ENCODE results near the gene ARFIP1.
A peak's percentile ranks its signal among the peaks of the same experiment; 100 is the strongest.

The ARFIP1 gene

DNA sequence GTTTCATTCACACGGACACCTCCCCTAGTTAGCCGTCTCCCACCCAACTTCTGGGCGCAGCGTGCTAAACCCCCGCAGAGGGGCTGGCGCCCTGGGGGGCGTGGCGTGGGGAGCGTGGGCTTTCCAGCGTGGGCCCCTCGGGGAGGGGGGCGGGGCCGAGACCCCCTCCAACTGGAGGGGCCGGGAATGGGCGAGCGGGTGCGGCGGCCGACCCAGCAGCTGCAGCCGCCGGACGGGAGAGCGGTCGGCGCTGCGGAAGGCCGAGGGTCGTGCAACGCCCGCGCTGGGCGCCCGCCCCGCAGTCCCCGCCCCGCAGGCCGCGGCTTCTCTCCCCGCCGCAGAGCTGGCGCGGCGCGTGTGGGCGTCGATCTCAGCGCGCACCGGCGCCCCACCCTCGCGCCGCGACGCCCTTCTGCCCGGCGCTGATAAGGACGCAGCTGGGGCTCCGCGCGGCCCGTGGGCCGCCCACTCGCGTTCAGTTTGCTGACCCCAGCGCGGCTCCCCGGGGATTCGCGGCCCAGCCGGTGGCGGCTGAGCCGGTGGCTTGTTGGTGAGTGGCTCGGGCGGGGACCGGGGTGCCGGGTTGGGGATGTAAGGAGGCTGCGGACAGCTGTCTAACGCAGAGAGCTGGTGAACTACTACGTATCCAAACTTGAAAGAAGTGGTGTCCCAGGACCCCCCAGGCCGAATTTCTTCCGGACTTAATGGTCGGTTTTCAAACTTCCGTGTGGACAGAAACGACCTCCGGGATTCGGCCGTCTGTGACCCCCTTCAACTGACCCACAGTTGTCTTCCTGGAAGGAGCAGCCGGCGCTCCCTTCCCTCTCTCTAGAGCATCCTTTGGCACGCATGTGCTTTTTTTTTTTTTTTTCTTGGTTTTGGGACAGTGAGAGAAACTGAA is 157.8 kb downstream of the ARFIP1 start:
- Histone ChIP-seq H3K4me1 (ENCODE audit: low read depth, poor library complexity, severe bottlenecking) (no peaks in the 10 kb centered on the region), H3K9ac (no peak overlapping the region), H4K20me1 (ENCODE audit: insufficient read depth) (no peaks in the 10 kb centered on the region), H2AFZ (ENCODE audit: low read depth) (peak overlapping the region; percentile 86), H3K79me2 (ENCODE audit: insufficient read depth, low read depth) (no peaks in the 10 kb centered on the region), H3K27me3 (ENCODE audit: insufficient read depth, low read depth) (peaks cover 23% of the 10 kb centered on the region), H3K36me3 (ENCODE audit: insufficient read depth) (no peaks in the 10 kb centered on the region), H3K27ac (no peak overlapping the region), H3K4me3 (IDR thresholded peaks at IDR 0.05; ENCODE audit: insufficient read depth, low read depth, low read length) (no peak overlapping the region), H3K4me2 (peak overlapping the region; percentile 76)
- TF ChIP-seq, protein P1, sequence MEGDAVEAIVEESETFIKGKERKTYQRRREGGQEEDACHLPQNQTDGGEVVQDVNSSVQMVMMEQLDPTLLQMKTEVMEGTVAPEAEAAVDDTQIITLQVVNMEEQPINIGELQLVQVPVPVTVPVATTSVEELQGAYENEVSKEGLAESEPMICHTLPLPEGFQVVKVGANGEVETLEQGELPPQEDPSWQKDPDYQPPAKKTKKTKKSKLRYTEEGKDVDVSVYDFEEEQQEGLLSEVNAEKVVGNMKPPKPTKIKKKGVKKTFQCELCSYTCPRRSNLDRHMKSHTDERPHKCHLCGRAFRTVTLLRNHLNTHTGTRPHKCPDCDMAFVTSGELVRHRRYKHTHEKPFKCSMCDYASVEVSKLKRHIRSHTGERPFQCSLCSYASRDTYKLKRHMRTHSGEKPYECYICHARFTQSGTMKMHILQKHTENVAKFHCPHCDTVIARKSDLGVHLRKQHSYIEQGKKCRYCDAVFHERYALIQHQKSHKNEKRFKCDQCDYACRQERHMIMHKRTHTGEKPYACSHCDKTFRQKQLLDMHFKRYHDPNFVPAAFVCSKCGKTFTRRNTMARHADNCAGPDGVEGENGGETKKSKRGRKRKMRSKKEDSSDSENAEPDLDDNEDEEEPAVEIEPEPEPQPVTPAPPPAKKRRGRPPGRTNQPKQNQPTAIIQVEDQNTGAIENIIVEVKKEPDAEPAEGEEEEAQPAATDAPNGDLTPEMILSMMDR (conservative IDR thresholded peaks at IDR 0.05; ENCODE audit: low read depth, low read length) = no peak

DNA sequence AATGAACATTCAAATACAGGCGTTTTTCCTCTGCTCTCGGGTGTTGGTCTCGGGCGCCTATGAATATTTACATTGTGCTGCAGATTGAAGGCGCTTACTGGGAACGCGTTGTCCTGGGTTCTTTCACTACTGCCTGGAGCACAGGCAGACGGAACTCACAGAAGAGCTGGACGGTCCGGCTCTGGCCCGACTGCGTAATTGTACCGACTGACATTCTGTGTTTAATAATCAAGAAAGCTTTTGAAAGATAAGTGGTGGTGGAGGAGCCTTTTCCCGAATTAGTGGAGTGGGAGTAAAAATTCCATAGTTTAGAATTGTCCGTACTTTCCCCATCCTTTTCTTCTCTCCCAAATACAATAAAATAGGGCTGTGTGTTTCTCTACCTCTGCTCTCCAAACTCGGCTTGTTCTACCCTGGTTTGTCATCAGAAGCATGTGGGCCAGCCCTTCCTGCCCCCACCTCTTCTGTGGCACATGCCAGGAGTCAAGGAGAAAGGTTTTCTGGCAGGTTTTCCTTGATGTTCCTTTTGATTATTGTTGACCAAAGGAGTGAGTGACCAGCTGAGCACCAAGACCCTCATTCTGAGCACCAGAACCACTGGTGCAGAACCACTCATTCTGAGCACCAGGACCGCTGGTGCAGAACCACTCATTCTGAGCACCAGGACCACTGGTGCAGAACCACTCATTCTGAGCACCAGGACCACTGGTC is 158.6 kb downstream of the ARFIP1 start:
- TF ChIP-seq, protein P1 (conservative IDR thresholded peaks at IDR 0.05; ENCODE audit: low read depth, low read length) = no peak
- Histone ChIP-seq H3K4me3 (IDR thresholded peaks at IDR 0.05; ENCODE audit: insufficient read depth, low read depth, low read length) (no peak overlapping the region), H2AFZ (ENCODE audit: low read depth) (peak overlapping the region; percentile 86; the same call in 1 of the 2 replicates), H3K79me2 (ENCODE audit: insufficient read depth, low read depth) (no peaks in the 10 kb centered on the region), H3K9ac (no peak overlapping the region), H4K20me1 (ENCODE audit: insufficient read depth) (no peaks in the 10 kb centered on the region), H3K27ac (no peak overlapping the region), H3K36me3 (ENCODE audit: insufficient read depth) (no peaks in the 10 kb centered on the region), H3K27me3 (ENCODE audit: insufficient read depth, low read depth) (peaks cover 23% of the 10 kb centered on the region), H3K4me2 (peak overlapping the region; percentile 76; the same call in 1 of the 2 replicates), H3K4me1 (ENCODE audit: low read depth, poor library complexity, severe bottlenecking) (no peaks in the 10 kb centered on the region)

DNA sequence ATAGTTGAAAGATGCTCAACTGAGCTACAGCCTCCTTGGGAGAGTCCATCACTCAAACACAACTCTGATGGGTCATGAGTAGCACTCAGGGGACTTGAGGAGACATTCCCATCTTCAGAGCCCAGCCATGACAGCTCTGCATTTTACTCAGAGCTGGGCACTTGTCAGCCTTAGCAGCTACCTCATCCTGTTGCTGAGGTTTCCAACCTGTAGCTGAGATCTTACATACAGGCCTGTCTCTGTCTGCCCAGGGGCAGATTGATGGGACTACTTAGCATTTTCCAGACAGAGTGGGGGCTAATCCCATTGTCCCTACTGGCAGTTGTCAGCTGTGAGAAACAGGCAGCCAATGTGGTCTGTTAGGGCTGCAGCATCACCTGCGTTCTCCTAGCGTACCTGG is 159.9 kb downstream of the ARFIP1 start:
- H3K4me3 ChIP-seq (IDR thresholded peaks at IDR 0.05; ENCODE audit: insufficient read depth, low read depth, low read length) = no peak overlapping the region
- no peak overlapping the region for H3K27ac ChIP-seq
- no peak overlapping the region for H3K9ac ChIP-seq
- H3K79me2 ChIP-seq (ENCODE audit: insufficient read depth, low read depth) = no peaks in the 10 kb centered on the region
- no peaks in the 10 kb centered on the region for H4K20me1 ChIP-seq (ENCODE audit: insufficient read depth)
- H3K4me1 ChIP-seq (ENCODE audit: low read depth, poor library complexity, severe bottlenecking) = no peaks in the 10 kb centered on the region
- TF ChIP-seq, protein P1 (conservative IDR thresholded peaks at IDR 0.05; ENCODE audit: low read depth, low read length) = no peak
- peaks cover 23% of the 10 kb centered on the region for H3K27me3 ChIP-seq (ENCODE audit: insufficient read depth, low read depth)
- no peak overlapping the region for H3K4me2 ChIP-seq
- no peak overlapping the region for H2AFZ ChIP-seq (ENCODE audit: low read depth)
- no peaks in the 10 kb centered on the region for H3K36me3 ChIP-seq (ENCODE audit: insufficient read depth)

DNA sequence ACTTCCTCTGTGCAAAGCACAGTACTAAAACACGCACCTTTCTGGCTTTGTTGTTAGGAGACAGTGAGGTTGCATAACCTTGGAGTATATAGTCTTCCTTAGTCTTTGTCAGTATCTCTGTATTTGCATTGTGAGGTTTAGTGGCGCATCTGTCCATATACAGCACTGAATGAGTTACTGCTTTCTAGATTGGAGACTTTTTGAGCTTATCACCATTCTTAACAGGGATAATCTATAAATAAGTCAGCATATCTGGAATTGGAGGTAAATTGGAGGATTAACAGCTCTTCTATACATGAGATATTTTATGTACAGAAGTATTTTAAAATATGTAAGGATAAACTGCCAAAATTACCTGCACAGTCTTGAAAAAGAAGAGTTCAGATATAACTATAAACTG is 160.7 kb downstream of the ARFIP1 start:
- Histone ChIP-seq H4K20me1 (ENCODE audit: insufficient read depth) (no peaks in the 10 kb centered on the region), H3K79me2 (ENCODE audit: insufficient read depth, low read depth) (no peaks in the 10 kb centered on the region), H3K27ac (no peak overlapping the region), H3K4me3 (IDR thresholded peaks at IDR 0.05; ENCODE audit: insufficient read depth, low read depth, low read length) (no peak overlapping the region), H3K36me3 (ENCODE audit: insufficient read depth) (no peaks in the 10 kb centered on the region), H3K9ac (no peak overlapping the region), H3K4me1 (ENCODE audit: low read depth, poor library complexity, severe bottlenecking) (no peaks in the 10 kb centered on the region), H3K4me2 (no peak overlapping the region), H2AFZ (ENCODE audit: low read depth) (no peak overlapping the region), H3K27me3 (ENCODE audit: insufficient read depth, low read depth) (peaks cover 23% of the 10 kb centered on the region)
- TF ChIP-seq, protein P1 (conservative IDR thresholded peaks at IDR 0.05; ENCODE audit: low read depth, low read length) = no peak

Measured in KMS-11 (cell line).